HS-27A (cell line): ENCODE results near the gene USP17L20.
"Not testable (repeated sequence)": the region's sequence is repeated elsewhere in the genome, so short reads cannot be mapped to it uniquely, and the experiment has no call there.

Experiments
- DNase-seq: peaks from one replicate; pipeline ENCODE4 v3.0.0-alpha.2; 2012; ENCODE audit warnings: low read depth, missing footprints

Gene USP17L20

GRCh38 chr4:9257824-9258223 is at the start of gene USP17L20:
USP17L20 (plus strand) TSS chr4:9258124; CDS start chr4:9258124, 0 bp downstream.
- DNase-seq = not testable (repeated sequence)

GRCh38 chr4:9210357-9210756 is 47.6 kb upstream of the USP17L20 start, which contains the start of gene USP17L10:
USP17L10 (plus strand) TSS chr4:9210657; CDS start chr4:9210657, 0 bp downstream.
- not testable (repeated sequence) for DNase-seq

GRCh38 chr4:9214701-9215100 is 43.2 kb upstream of the USP17L20 start:
- DNase-seq = not testable (repeated sequence)

GRCh38 chr4:9215105-9215504 is 42.8 kb upstream of the USP17L20 start, which contains the start of gene USP17L11:
USP17L11 (plus strand) TSS chr4:9215405; CDS start chr4:9215405, 0 bp downstream.
- not testable (repeated sequence) for DNase-seq

GRCh38 chr4:9219852-9220251 is 38.1 kb upstream of the USP17L20 start, which contains the start of gene USP17L12:
USP17L12 (plus strand) TSS chr4:9220152; CDS start chr4:9220152, 0 bp downstream.
- not testable (repeated sequence) for DNase-seq

GRCh38 chr4:9224596-9224995 is 33.3 kb upstream of the USP17L20 start, which contains the start of gene USP17L13:
USP17L13 (plus strand) TSS chr4:9224896; CDS start chr4:9224896, 0 bp downstream.
- DNase-seq = not testable (repeated sequence)

- DNase-seq = not testable (repeated sequence)
Measured at GRCh38 chr4:9230249-9230648, 27.7 kb upstream of the USP17L20 start.

- not testable (repeated sequence) for DNase-seq
Measured at GRCh38 chr4:9234085-9234484, 23.8 kb upstream of the USP17L20 start, which contains the start of gene USP17L15. USP17L15 (plus strand) TSS chr4:9234385; CDS start chr4:9234385, 0 bp downstream.

GRCh38 chr4:9238461-9238860 is 19.5 kb upstream of the USP17L20 start:
- DNase-seq = not testable (repeated sequence)

GRCh38 chr4:9243579-9243978 is 14.3 kb upstream of the USP17L20 start, which contains the start of gene USP17L17:
USP17L17 (plus strand) TSS chr4:9243879; CDS start chr4:9243879, 0 bp downstream.
- not testable (repeated sequence) for DNase-seq

- DNase-seq = not testable (repeated sequence)
Measured at GRCh38 chr4:9247953-9248680, 9.8 kb upstream of the USP17L20 start, which contains the start of gene USP17L18. USP17L18 (plus strand) TSS chr4:9248630; CDS start chr4:9248630, 0 bp downstream.

- not testable (repeated sequence) for DNase-seq
Measured at GRCh38 chr4:9253078-9253477, 4.8 kb upstream of the USP17L20 start, which contains the start of gene USP17L19. USP17L19 (plus strand) TSS chr4:9253378; CDS start chr4:9253378, 0 bp downstream.

- DNase-seq = not testable (repeated sequence)
Measured at GRCh38 chr4:9262572-9262971, 4.6 kb downstream of the USP17L20 start, which contains the start of gene USP17L21. USP17L21 (plus strand) TSS chr4:9262872; CDS start chr4:9262872, 0 bp downstream.

- DNase-seq = not testable (repeated sequence)
Measured at GRCh38 chr4:9267319-9267718, 9.4 kb downstream of the USP17L20 start, which contains the start of gene USP17L22. USP17L22 (plus strand) TSS chr4:9267619; CDS start chr4:9267619, 0 bp downstream.

- DNase-seq = not testable (repeated sequence)
Measured at GRCh38 chr4:9271719-9272118, 13.8 kb downstream of the USP17L20 start.
